ENCODE data around the gene MED25. TPM values are rescaled to one million over a fixed set of nuclear protein-coding genes. Genes with fewer than 3 reads are reported as not detected.

The MED25 gene
- total and polyA plus RNA-seq, 2 of the 8 experiments (the other 6 are each of a cell fraction or from before 2014, with no cell fraction given): 21.6 to 71.4 TPM

- no peak for TF ChIP-seq CTCF (IDR thresholded peaks at IDR 0.05; ENCODE audit: control extremely low read depth in 1 of 3, insufficient read depth in 1 of 3, low read depth in 1 of 3, low read length in 3 of 3)
- peak; percentile 95 for TF ChIP-seq JUND (IDR thresholded peaks at IDR 0.05; ENCODE audit: low read length)
- peak; percentile 19 for TF ChIP-seq ASH2L (IDR thresholded peaks at IDR 0.05; ENCODE audit: low read length)
- no peak for TF ChIP-seq CHD7 (IDR thresholded peaks at IDR 0.05; ENCODE audit: insufficient replicate concordance, low read length)
- TF ChIP-seq KDM1A (IDR thresholded peaks at IDR 0.05; ENCODE audit: borderline replicate concordance, low read length): no peak
- TF ChIP-seq USF2 (IDR thresholded peaks at IDR 0.05; ENCODE audit: low read length): peak; percentile 97
Observed at GRCh38 chr19:49877020-49877878, 59.2 kb downstream of the MED25 start, which contains the start of the genes AKT1S1 and TBC1D17 (continued).
